ENCODE data around the gene SAP30L. TPM values are rescaled to one million over a fixed set of nuclear protein-coding genes. Genes with fewer than 3 reads are reported as not detected.

Gene SAP30L
- total RNA-seq, 1 experiment from 2014 or later, result 53.0 TPM

DNA sequence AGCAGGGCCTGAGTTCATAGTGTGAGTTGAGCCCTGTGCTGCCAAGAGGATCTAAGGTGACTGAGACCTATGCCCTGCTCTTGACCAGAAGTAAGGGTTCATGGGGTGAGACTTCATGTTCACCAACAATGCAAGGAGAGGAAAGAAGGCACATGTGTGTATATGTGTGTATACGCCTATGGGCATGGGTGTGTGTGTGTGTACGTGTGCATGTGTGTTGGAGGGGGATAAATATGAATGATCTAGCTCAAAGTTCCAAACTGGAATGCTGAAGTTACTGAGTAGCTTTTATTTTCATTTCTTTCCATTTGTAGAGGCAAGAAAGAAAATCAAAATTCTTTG lies 57.9 kb downstream of the SAP30L start:
- POLR2A ChIA-PET (ENCODE audit: unreplicated experiment), result no interaction called here
- CTCF ChIA-PET, result no interaction called here
- Histone ChIP-seq H3K4me2 (no peak overlapping the region), H2AFZ (no peak overlapping the region), H3K4me1 (replicated peaks; ENCODE audit: insufficient read depth) (no peaks in the 10 kb centered on the region), H3K79me2 (ENCODE audit: low read depth) (no peaks in the 10 kb centered on the region), H3F3A (ENCODE audit: insufficient read depth, low read depth) (no peaks in the 10 kb centered on the region), H3K9me3 (ENCODE audit: insufficient read depth, low read depth) (no peaks in the 10 kb centered on the region), H3K9me2 (ENCODE audit: insufficient read depth) (no peaks in the 10 kb centered on the region), H4K20me1 (ENCODE audit: insufficient read depth) (no peaks in the 10 kb centered on the region), H3K4me3 (no peak overlapping the region), H3K36me3 (ENCODE audit: low read depth) (no peaks in the 10 kb centered on the region), H3K27me3 (ENCODE audit: insufficient read depth, low read depth) (no peaks in the 10 kb centered on the region), H3K27ac (no peak overlapping the region)
- DNase-seq, result no peak
- TF ChIP-seq, protein P1, sequence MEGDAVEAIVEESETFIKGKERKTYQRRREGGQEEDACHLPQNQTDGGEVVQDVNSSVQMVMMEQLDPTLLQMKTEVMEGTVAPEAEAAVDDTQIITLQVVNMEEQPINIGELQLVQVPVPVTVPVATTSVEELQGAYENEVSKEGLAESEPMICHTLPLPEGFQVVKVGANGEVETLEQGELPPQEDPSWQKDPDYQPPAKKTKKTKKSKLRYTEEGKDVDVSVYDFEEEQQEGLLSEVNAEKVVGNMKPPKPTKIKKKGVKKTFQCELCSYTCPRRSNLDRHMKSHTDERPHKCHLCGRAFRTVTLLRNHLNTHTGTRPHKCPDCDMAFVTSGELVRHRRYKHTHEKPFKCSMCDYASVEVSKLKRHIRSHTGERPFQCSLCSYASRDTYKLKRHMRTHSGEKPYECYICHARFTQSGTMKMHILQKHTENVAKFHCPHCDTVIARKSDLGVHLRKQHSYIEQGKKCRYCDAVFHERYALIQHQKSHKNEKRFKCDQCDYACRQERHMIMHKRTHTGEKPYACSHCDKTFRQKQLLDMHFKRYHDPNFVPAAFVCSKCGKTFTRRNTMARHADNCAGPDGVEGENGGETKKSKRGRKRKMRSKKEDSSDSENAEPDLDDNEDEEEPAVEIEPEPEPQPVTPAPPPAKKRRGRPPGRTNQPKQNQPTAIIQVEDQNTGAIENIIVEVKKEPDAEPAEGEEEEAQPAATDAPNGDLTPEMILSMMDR (conservative IDR thresholded peaks at IDR 0.05), result no peak
- TF ChIP-seq EZH2 (IDR thresholded peaks at IDR 0.05; ENCODE audit: low read depth), result no peak
- BruUV-seq (replicated peaks), result no TSS peak
- intact Hi-C loops (cut with micrococcal nuclease; ENCODE audit: unreplicated experiment), result no loop called here

DNA sequence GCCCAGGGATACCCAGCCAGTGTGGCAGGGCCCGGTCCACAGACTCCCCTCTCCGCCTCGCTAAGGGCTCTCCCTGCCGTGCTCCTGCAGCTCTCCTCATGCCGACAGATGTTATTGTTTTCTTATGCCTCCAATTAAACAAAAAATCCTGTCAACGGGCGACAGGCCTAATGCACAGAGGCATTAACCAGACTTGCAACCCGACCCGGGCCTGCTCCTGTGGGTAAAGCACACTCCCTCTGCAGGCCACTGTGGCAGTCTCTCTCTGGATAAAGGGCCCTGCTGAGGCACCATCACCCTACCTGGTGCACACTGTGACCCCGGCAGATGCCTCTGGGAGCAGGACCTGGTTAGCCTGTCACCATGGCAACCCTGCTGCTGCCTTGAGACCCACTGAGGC lies 59.8 kb downstream of the SAP30L start:
- no peak overlapping the region for H2AFZ ChIP-seq
- CTCF ChIA-PET, result no interaction called here
- H3K36me3 ChIP-seq (ENCODE audit: low read depth), result no peaks in the 10 kb centered on the region
- no peaks in the 10 kb centered on the region for H3K4me1 ChIP-seq (replicated peaks; ENCODE audit: insufficient read depth)
- H3K27me3 ChIP-seq (ENCODE audit: insufficient read depth, low read depth), result no peaks in the 10 kb centered on the region
- H3K9me2 ChIP-seq (ENCODE audit: insufficient read depth), result no peaks in the 10 kb centered on the region
- H3K27ac ChIP-seq, result no peak overlapping the region
- H3K9me3 ChIP-seq (ENCODE audit: insufficient read depth, low read depth), result no peaks in the 10 kb centered on the region
- H3K79me2 ChIP-seq (ENCODE audit: low read depth), result no peaks in the 10 kb centered on the region
- no peaks in the 10 kb centered on the region for H3F3A ChIP-seq (ENCODE audit: insufficient read depth, low read depth)
- no peak overlapping the region for H3K4me2 ChIP-seq
- intact Hi-C loops (cut with micrococcal nuclease; ENCODE audit: unreplicated experiment), result no loop called here
- POLR2A ChIA-PET (ENCODE audit: unreplicated experiment), result no interaction called here
- H3K4me3 ChIP-seq, result no peak overlapping the region
- no peaks in the 10 kb centered on the region for H4K20me1 ChIP-seq (ENCODE audit: insufficient read depth)
- no peak for DNase-seq
- BruUV-seq (replicated peaks), result no TSS peak
- TF ChIP-seq, protein P1 (conservative IDR thresholded peaks at IDR 0.05), result no peak
- TF ChIP-seq EZH2 (IDR thresholded peaks at IDR 0.05; ENCODE audit: low read depth), result no peak

GRCh38 chr5:154506049-154506715 lies 60.4 kb downstream of the SAP30L start:
- Histone ChIP-seq H3K27ac (no peak overlapping the region), H3K4me2 (no peak overlapping the region), H3K9me2 (ENCODE audit: insufficient read depth) (no peaks in the 10 kb centered on the region), H2AFZ (no peak overlapping the region), H3K27me3 (ENCODE audit: insufficient read depth, low read depth) (no peaks in the 10 kb centered on the region), H3K4me1 (replicated peaks; ENCODE audit: insufficient read depth) (no peaks in the 10 kb centered on the region), H4K20me1 (ENCODE audit: insufficient read depth) (no peaks in the 10 kb centered on the region; the same call in 1 of the 2 replicates), H3K4me3 (no peak overlapping the region), H3K36me3 (ENCODE audit: low read depth) (no peaks in the 10 kb centered on the region), H3K9me3 (ENCODE audit: insufficient read depth, low read depth) (no peaks in the 10 kb centered on the region), H3K79me2 (ENCODE audit: low read depth) (no peaks in the 10 kb centered on the region), H3F3A (ENCODE audit: insufficient read depth, low read depth) (no peaks in the 10 kb centered on the region)
- ChIA-PET CTCF (no interaction called here), POLR2A (ENCODE audit: unreplicated experiment) (no interaction called here)
- no peak for DNase-seq
- TF ChIP-seq EZH2 (IDR thresholded peaks at IDR 0.05; ENCODE audit: low read depth), result no peak
- TF ChIP-seq, protein P1 (conservative IDR thresholded peaks at IDR 0.05), result no peak
- intact Hi-C loops (cut with micrococcal nuclease; ENCODE audit: unreplicated experiment), result no loop called here
- BruUV-seq (replicated peaks), result no TSS peak

Measured in PC-9 (cell line).